HG02840 (cell line): ENCODE measurements around the gene SIX4.

ENCODE experiments used
- ATAC-seq: cut with Tn5 transposase; IDR thresholded peaks from one replicate; pipeline ENCODE4 v1.9.1; 2021; ENCODE audit warnings: mild to moderate bottlenecking, moderate library complexity, moderate number of reproducible peaks; ENCODE audit not compliant: unreplicated experiment, low FRiP score

SIX4 gene

DNA sequence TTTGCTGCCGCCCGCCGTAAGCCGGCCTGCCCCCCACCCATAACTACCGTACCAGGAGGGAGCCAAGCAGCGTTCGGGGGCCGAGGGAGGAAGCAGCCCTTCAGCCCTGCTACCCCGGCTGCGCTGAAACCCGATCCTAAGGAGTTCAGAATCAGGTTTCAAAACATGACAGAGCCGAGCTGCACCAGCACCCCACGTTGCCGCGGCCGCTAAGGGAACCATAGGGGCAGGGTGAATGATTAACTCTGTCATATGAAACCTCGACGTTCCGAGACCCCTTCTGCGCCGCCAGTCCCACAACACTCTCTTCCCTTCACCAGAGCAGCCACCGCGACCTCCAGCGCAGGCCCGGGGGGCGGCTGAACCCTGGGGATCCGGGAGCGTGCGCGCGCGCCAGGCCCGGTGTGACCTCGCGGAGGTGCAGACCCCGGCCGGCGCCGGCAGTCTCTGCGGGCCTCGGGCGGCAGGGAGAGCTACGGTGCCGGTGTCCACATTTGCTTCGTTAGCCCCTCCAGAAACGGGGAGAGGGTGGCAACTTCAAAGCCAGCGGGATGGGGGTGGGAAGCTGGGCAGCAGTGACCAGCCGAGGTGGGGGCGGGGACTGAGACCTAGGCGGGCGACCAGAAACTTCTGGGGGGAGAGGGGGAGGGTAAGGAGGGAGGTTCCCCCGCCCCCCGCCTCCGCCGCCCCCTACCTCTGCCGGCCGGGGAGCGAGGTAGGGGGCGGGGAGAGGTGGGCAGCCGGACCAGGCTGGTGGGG lies 1.6 kb downstream of the SIX4 start:
- no peak for ATAC-seq

DNA sequence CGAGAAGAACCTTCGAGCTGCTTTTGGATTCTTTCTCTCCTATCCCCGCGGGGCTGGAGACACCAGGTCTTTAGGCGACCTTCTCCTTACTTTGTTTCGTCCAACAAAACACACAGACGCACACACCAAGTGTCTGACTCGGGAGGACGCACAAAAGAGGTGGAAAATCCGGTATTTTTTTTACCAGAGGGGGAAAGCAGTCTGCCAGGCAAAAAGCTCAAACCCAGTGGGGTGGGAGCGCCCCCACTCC lies 2.1 kb downstream of the SIX4 start:
- ATAC-seq = no peak

DNA sequence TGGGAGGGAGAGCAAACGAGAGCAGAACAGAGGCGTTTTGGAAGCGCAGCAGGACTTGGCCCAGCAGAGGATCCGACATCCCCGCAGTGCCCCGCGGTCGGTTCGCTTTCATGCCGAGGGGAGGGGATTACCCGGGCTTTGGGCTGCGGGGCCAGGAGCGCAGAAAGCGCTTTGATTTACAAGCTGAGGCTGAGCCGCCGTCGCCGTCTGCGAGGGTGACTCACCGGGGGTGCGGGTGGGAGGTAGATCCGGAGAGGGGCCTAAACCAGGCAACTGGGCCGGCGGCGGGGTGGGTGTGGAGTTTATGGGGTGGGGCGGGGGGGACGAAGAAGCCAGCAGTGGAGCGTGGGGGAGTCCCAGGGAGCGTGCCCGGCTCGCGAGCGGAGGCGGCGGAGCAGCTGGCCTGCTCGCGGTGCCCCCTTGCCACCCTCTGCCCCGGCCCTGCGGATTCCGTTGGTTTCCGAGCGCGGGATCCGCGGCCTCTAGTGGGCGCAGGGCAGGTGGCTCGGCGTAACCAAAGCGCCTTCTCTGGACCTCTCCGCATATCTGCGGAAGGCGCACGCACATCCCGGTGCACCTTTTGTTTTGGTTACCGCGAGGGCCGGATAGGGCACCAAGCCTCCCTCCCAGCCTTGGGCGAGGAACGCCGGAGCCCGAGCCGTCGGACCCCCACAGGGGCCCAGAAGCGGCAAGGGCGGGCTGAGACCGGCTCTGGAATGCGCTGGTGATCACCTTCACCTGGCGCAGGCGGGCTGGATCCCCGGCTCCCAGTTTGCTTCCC lies 2.6 kb downstream of the SIX4 start:
- ATAC-seq = no peak

DNA sequence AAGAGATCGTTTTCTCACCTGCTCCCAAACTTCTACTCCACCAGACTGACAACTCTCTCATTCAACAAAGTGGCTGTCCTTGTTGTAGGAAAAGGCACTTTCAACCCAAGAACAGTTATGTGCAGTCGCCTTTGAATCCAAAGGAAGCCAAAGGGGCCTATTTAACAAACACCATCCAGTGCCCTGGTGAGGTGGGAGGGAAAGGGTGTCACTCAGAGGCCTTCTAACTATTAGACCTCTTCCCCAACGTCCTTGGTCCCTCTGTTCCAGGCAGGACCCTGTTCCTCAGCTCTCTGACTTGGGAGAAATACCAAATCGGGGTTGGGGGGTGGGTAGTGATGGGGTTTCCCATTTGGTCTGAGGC lies 3.2 kb downstream of the SIX4 start:
- no peak for ATAC-seq

DNA sequence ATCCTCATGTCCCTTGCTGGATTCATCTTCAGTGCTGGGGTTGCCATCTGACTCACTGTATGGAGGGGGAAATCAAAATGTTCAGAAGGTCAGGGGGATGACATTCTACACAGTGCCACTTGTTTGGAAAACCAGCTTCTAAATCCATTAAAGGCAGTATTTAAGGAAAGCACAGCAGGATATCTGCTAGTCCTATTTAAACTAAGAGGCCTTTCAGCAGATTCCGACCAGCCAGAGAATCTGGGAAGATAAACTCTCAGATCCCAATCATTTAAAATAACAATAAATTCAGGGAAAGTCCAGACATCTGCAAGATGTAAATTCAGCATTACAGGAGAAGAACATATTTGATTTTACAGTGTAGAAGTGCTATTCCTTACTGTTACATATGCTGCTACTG lies 3.8 kb downstream of the SIX4 start:
- ATAC-seq = no peak

DNA sequence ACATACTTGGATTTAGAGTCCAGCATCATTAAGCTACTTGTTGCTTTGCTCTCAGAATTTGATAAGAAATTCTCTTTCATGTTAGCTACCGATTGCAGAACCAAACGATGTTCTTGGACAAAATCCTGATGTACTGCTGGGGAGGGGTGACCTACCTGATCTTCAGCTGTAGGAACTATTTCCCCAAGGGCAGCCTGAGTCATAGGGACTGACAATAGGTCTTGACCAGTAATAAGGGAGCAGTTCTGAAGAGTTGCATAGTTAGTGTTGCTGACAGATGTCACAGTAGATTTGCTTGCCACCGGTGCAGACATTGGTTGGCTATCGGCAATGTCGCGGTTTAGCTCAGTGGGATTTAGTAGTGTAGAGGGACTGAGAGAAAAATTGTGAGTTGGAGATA lies 10.6 kb downstream of the SIX4 start:
- ATAC-seq = no peak

DNA sequence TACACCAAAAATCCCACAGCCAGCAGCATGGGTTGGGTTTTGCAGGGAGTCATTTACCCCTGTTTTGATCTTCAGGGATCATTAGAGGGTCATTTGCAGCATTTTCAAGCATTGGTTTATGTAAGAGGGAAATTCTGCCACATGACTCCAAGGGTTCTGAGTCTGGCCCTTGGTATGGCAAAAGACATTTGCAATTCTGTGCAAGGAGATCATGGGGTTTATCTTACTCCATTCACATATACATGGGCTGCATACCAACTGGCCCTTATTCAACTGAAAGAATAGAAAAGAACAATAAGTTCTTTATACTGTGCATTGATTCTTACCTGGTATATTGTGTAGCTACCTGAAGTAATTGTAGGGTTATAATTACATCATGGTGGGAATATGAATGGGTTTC lies 13.7 kb downstream of the SIX4 start:
- no peak for ATAC-seq

DNA sequence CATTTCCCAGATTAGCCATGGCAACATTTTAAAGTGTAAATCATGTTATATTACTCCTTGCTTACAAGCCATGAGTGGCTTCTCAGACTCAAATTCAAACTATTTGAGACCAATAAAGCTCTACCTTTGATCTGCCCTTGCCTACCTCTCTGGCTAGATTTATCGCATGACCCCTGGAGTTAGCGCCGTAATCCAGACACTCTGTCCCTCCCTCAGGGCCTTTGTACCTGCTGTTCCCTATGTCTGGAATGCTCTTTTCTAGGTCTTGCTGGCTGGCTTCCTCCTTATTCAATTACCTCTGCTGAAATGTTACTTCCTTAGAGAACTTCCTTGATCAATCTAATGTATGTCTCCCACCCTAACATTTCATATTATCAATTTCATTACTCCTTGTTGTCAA lies 16.3 kb downstream of the SIX4 start:
- ATAC-seq = no peak

DNA sequence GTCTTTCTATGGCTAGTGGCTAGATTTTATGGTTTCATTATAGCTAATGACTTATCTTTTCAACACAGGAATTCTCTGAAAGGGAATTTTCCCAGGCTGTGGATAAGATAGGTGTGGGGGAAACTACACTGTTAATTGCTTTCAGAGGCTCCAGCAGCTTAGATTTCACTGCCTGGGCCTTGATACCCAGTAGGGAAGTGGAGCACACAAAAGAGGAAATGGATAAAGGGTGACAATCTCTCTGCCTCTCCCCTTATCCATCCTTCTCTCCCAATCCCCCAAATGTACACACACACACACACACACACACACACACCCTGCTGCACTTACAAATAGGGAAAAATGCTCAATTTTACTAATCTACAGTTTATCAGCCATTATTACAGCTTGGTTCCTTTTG lies 19.1 kb downstream of the SIX4 start:
- no peak for ATAC-seq

DNA sequence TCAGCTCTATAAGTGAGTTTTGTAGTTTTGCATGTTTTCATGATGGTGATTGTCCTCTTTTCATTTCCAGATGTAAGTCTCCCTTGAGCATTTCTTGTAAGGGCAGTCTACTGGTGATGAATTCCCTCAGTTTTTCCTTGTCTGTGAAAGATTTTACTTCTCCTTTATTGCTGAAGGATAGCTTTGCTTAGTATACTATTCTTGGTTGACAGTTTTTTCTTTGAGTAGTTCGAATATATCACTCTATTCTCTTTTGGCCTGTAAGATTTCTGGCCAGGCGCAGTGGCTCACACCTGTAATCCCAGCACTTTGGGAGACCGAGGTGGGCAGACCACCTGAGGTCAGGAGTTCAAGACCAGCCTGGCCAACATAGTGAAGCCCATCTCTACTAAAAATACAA lies 23.6 kb downstream of the SIX4 start:
- ATAC-seq = no peak

DNA sequence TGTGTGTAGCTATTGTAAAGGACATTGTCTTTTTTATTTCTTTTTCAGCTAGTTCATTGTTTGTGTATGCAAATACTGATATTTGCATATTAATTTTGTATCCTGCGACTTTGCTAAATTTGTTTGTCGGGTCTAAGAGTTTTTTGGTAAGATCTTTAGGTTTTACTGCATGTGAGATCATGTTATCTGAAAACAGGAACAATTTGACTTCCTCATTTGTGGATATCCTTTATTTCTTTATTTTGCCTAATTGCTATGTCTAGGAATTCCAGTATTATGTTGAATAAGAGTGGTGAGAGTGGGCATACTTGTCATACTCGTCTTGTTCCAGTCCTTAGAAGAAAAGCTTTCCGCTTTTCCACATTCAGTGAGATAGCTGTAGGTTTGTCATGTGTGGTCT lies 28.8 kb downstream of the SIX4 start:
- ATAC-seq = no peak

DNA sequence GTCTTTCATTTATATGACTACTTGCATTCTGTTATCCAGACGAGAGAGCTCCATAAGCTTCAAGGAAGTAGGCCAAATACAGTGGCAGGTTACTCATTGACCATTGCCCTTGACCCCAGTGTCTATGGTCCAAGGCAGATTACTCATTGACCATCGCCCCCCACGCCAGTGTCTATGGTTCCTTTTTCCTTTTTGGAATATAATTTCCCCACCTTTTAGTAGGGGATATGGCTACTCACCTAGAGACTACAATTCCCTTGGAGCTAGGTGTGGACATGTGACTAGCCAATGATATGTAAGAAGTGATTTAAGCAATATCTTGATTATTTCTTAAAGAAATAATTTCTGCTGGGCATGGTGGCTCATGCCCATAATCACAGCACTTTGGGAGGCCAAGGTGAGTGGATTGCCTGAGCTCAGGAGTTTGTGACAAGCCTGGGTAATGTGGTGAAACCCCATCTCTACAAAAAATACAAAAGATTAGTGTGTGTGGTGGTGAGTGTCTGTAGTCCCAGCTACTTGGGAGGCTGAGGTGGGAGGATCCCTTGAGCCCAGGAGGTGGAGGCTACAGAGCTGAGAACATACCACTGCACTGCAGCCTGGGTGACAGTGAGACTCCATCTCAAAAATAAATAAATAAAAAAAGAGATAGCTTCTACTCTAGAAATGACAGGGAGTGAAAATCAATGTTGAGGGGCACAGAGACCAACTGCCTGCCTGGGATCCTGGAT lies 32.6 kb downstream of the SIX4 start:
- ATAC-seq = no peak

DNA sequence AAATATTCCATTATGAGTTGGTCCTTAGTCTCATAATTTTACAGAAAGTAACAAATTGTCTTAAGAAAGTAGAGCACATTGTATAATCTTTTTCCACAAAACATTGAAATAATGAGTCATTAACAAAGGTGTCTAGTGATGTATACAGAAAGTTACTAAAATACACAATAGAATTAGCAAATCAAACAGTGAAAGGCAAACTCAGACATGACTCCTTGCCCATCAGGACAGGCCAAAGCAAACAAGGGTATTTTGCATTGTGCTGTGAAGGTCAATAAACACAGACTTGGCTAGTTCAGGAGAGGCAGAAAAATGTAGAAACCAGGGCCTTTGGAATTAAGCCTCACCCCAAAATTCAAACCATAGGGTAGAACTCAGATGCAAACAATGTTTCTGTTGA lies 37.3 kb downstream of the SIX4 start:
- no peak for ATAC-seq

DNA sequence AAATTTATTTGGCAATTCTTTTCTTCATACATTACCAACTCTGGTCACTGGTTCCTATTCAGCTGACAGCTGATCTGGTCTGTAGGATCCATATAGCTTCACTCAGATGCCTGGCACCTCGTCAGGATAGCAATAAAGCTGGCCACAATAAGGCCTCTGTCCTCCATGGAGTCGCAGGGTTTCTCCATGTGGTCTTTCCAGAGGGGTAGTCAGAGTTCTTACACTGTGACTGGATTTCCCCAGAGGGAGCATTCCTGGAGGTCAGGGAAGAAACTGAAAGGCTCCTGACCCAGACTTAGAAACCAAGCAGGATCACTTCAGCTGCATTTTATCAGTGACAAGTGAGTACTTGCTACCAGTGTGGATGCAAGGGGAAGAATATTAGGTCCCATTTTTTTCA lies 39.9 kb downstream of the SIX4 start:
- no peak for ATAC-seq

DNA sequence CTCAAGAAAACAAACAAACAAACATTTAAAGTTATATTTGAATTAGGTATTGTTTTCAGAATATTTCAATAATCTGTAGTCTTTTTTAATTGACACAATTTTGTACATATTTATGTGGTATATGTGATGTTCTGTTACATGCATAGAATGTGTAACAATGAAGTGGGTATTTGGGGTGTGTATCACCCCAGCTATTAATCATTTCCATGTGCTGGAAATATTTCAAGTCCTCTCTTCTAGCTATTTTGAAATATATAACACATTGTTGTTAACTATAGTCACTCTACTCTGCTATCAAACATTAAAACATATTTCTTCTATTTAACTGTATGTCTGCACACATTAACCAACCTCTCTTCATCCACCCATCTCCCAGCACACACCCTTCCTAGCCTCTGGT lies 42.9 kb downstream of the SIX4 start:
- ATAC-seq = no peak

DNA sequence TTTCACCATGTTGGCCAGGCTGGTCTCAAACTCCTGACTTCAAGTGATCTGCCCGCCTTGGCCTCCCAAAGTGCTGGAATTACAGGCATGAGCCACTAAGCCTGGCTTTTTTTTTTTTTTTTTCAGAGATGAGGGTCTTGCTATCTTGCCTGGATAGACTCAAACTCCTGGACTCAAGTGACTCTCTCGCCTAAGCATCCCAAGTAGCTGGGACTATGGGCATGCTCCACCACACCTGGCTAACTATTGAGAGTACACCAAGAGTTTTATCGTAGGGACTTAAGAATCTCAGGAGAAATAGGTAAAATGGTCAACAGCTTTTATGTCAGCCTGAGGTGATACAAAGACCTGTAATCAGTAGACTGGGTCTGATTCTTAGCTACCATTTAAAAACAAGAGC lies 43.6 kb downstream of the SIX4 start:
- no peak for ATAC-seq

DNA sequence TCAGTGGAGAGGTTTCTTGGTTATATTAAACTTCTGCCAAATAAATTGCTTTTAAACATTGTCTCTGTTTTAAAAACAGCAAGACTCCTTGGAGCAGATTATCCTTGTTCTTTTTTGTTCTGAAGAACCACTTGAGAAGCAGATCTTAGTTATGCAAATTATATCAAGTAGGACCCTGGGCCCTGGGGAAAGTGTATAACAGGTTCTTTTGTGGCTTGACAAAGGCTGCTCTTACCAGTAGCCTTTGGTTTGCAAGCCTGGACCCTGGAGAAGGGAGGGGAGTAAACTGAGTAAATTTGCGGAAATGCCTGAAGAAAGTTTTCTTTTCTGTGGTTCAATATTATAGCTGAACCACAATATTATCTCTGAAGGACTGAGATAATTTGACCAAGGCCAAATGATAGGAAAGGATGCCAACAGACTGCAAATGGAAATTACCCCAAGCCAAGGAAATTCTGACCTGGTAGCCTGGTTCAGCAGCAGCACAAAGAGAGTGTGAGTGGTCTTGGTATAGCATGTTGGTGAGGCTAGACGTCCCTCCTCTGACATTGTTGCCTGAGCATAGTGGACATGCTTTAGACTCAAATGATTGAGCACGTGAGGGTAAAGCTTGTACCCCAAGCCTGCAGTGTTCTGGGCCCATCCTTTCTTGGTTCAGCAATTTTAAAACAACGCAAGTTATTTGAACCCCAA lies 44.4 kb downstream of the SIX4 start:
- ATAC-seq = no peak

DNA sequence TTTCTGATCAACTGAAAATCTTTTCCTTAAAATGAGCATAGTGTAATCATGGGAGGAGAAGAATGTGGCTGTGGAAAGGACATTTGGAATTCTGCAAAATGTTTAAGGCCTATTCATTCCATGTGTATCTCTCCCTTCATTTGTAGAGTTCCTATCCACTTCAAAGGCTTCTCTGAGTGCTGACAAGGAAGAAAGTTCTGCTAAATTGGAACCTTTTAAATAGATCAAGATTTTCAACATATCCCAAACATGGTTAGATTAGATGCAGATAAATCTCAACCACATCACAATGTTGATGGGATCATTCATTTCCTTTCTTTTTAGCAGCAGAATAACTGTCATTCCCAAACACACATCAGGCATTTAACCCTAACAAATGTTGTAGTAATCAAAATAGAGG lies 46.5 kb downstream of the SIX4 start:
- ATAC-seq = no peak

DNA sequence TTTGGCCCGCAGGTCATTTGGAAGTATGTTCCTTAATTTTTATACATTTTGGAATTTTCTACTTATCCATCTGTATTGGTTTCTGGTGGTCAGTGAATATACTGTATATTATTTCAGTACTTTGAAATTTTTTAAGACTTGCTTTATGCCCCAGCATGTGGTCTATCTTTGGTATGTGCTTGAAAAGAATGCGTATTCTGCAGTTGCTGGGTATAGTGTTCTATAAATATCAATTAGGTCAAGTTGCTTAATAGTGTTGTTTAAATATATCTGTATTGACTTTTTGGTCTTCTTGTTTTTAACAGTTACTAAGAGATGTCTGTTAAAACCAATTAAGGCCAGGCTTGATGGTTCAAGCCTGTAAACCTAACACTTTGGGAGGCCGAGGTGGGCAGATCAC lies 53.2 kb downstream of the SIX4 start:
- no peak for ATAC-seq

DNA sequence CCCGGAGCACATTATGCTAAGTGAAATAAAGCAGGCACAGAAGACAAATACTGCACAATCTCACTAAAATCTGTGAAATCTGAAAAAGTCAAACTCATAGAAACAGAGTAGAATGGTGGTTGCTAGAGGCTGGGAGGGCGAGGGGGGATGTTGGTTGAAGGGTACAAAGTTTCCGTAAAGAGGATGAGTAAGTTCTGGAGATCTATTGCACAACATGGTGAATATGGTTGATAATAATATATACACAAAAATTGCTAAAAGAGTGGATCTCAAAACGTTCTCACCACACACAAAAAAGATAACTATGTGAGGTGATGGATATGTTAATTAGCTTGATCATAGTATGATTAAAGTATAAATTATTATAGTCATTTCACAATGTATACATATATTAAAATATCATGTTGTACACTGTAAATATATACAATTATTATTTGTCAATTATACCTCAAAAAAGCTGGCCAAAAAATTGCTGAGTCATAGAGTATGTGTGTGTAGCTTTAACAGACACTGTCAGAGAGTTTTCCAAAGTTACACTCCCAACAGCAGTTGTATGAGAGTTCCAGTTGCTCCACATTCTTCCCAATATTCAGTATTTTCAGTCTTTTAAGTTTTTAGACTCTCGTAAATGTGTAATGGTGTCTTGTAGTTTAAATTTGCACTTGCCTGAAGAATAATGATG lies 55.6 kb downstream of the SIX4 start:
- ATAC-seq = no peak

DNA sequence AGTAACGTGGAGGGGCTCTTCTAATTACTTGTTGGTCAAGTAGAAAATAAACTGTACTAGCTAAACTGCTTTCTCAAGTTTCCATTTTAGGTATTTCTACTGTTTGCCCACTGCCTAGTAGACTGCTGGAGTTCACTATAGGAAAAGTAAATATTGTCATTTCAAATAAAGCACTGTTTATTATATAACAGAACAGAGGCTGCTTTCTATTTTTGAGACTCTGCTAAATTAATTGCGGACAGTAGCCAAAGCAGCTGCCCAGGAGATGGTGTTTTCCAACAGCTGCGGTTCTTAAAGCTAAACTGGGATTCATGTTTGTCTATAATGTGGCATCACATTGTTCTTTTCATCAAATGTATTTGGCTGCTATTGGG lies 59.0 kb downstream of the SIX4 start:
- ATAC-seq = no peak
